PFSK-1 (cell line): ENCODE results near the gene APBB2.

Source experiments
- POLR2AphosphoS5 ChIP-seq: IDR thresholded peaks from 2 replicates; pipeline ENCODE4 v1.6.1; 2012; ENCODE audit warnings: low read depth, mild to moderate bottlenecking, control low read depth, low read length, moderate library complexity
- TF ChIP-seq, protein P1 (sequence below), 2 experiments: IDR thresholded peaks; 2 replicates each; pipeline versions ENCODE4 v1.6.1 to v1.8.0; 2011 to 2012; ENCODE audit warnings: low read depth in 2 of 2, low read length in 2 of 2, control low read depth in 1 of 2, inconsistent platforms in 1 of 2, mild to moderate bottlenecking in 1 of 2, moderate library complexity in 1 of 2; ENCODE audit not compliant: insufficient read depth in 1 of 2

GRCh38 chr4:41155194-41155830 lies 59.0 kb downstream of the APBB2 start:
- no peak for TF ChIP-seq POLR2AphosphoS5
- TF ChIP-seq, protein P1, sequence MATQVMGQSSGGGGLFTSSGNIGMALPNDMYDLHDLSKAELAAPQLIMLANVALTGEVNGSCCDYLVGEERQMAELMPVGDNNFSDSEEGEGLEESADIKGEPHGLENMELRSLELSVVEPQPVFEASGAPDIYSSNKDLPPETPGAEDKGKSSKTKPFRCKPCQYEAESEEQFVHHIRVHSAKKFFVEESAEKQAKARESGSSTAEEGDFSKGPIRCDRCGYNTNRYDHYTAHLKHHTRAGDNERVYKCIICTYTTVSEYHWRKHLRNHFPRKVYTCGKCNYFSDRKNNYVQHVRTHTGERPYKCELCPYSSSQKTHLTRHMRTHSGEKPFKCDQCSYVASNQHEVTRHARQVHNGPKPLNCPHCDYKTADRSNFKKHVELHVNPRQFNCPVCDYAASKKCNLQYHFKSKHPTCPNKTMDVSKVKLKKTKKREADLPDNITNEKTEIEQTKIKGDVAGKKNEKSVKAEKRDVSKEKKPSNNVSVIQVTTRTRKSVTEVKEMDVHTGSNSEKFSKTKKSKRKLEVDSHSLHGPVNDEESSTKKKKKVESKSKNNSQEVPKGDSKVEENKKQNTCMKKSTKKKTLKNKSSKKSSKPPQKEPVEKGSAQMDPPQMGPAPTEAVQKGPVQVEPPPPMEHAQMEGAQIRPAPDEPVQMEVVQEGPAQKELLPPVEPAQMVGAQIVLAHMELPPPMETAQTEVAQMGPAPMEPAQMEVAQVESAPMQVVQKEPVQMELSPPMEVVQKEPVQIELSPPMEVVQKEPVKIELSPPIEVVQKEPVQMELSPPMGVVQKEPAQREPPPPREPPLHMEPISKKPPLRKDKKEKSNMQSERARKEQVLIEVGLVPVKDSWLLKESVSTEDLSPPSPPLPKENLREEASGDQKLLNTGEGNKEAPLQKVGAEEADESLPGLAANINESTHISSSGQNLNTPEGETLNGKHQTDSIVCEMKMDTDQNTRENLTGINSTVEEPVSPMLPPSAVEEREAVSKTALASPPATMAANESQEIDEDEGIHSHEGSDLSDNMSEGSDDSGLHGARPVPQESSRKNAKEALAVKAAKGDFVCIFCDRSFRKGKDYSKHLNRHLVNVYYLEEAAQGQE (IDR thresholded peaks at IDR 0.05; ENCODE audit: insufficient read depth in 1 of 2, low read depth in 2 of 2, low read length in 2 of 2), result no peak
